Subcutaneous preadipocyte (primary cell): Measurements from ENCODE around the gene ARHGAP42. TPM values are rescaled to one million over a fixed set of nuclear protein-coding genes. Genes with fewer than 3 reads are reported as not detected.

Experiments
- small RNA-seq: library from RNA; depleted of rRNA; stranded (forward); fragments of <200 nt; gene quantifications from one replicate; pipeline ENCODE3, GENCODE V24; 2012
- total RNA-seq: library from RNA; depleted of rRNA; stranded (reverse); fragments of >200 nt; gene quantifications from 2 replicates; pipeline ENCODE4 v1.2.3, GENCODE V29; 2012

Gene ARHGAP42, protein sequence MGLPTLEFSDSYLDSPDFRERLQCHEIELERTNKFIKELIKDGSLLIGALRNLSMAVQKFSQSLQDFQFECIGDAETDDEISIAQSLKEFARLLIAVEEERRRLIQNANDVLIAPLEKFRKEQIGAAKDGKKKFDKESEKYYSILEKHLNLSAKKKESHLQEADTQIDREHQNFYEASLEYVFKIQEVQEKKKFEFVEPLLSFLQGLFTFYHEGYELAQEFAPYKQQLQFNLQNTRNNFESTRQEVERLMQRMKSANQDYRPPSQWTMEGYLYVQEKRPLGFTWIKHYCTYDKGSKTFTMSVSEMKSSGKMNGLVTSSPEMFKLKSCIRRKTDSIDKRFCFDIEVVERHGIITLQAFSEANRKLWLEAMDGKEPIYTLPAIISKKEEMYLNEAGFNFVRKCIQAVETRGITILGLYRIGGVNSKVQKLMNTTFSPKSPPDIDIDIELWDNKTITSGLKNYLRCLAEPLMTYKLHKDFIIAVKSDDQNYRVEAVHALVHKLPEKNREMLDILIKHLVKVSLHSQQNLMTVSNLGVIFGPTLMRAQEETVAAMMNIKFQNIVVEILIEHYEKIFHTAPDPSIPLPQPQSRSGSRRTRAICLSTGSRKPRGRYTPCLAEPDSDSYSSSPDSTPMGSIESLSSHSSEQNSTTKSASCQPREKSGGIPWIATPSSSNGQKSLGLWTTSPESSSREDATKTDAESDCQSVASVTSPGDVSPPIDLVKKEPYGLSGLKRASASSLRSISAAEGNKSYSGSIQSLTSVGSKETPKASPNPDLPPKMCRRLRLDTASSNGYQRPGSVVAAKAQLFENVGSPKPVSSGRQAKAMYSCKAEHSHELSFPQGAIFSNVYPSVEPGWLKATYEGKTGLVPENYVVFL
- 5.1 and 12.1 TPM in 2 replicates for total RNA-seq

DNA sequence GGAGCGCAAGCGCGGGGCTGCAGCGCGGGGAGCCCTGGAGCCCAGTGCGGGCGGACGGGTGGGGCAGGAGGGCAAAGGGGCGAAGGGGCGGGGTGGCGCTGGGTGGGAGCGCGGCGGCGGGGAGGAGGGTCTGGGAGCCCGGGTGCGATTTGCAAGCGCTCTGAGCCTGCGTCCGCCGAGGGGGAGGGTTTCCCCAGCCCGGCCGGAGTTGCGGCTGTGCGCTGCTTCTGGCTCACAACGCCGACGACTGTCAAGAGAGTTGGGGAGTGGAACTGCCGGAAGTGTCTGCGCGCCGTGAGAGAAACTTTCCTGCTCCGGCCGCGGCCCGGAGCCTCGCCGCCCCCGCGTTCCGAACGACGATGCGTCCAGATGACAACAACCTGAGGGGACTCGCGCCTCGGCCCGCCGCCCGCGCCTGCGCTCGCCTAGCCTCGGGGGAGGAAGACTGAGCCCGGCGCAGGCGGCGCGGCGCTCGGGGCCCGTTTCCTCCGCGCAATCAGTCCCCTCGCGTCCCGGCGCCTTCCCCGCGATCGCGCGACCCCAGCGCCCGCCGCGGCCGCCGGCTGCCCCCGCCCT, at the start of gene ARHGAP42:
ARHGAP42 (plus strand) TSS at position 235 of the 576 bp plus-strand sequence. CDS start 391 bp downstream, outside the sequence.

Small RNAs within 50 kb of the gene (small RNA-seq; reads per million reads assigned to genes)
- not detected for gene RN7SL222P
